ENCODE results near the gene KBTBD7.
A peak's percentile ranks its signal among the peaks of the same experiment; 100 is the strongest.

The KBTBD7 gene

DNA sequence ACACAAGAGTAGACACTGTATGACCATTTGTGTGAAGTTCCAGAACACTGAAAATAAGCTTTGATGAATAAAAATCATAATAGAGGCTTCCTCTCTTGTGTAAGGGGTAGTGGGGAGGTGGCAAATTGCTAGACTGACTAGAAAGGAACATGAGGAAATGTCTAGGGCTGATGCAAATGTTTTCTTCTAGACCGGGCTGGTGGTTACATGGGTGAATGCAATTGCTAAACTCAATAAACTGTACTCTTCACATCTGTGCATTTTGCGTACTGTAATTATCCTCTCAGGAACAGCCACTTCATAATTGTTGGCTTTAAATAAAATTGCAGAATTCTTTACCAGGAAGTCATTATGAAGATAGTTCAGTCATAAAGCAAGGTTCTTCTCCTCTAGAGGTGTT, 5.2 kb upstream of the KBTBD7 start:
- TF ChIP-seq, protein P1, sequence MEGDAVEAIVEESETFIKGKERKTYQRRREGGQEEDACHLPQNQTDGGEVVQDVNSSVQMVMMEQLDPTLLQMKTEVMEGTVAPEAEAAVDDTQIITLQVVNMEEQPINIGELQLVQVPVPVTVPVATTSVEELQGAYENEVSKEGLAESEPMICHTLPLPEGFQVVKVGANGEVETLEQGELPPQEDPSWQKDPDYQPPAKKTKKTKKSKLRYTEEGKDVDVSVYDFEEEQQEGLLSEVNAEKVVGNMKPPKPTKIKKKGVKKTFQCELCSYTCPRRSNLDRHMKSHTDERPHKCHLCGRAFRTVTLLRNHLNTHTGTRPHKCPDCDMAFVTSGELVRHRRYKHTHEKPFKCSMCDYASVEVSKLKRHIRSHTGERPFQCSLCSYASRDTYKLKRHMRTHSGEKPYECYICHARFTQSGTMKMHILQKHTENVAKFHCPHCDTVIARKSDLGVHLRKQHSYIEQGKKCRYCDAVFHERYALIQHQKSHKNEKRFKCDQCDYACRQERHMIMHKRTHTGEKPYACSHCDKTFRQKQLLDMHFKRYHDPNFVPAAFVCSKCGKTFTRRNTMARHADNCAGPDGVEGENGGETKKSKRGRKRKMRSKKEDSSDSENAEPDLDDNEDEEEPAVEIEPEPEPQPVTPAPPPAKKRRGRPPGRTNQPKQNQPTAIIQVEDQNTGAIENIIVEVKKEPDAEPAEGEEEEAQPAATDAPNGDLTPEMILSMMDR (IDR thresholded peaks at IDR 0.05), result no peak
- Histone ChIP-seq H3K9ac (no peak overlapping the region), H3K4me3 (ENCODE audit: low read depth, low read length) (no peak overlapping the region), H3K79me2 (no peaks in the 10 kb centered on the region), H3K27ac (no peak overlapping the region), H3K36me3 (ENCODE audit: control insufficient read depth, insufficient read depth, low read length) (no peaks in the 10 kb centered on the region), H3K4me2 (ENCODE audit: low read length) (no peak overlapping the region), H2AFZ (no peak overlapping the region), H3K9me3 (ENCODE audit: control insufficient read depth, low read length) (no peaks in the 10 kb centered on the region), H3K4me1 (no peaks in the 10 kb centered on the region), H3K27me3 (ENCODE audit: control insufficient read depth, insufficient read depth, low read length) (no peaks in the 10 kb centered on the region)

DNA sequence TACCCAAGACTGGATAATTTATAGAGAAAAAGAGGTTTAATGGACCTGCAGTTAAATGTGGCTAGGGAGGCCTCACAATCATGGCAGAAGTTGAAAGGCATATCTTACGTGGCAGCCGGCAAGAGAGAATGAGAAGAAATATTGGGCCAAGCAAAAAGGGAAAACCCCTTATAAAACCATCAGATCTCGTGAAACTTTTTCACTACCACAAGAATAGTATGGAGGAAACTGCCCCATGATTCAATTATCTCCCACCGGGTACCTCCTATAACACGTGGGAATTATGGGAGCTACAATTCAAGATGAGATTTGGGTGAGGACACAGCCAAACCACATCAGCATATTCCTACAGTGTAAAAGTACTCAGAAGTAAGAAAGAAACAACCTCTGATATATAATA, 4.7 kb upstream of the KBTBD7 start:
- Histone ChIP-seq H3K4me2 (ENCODE audit: low read length) (no peak overlapping the region), H2AFZ (no peak overlapping the region), H3K79me2 (no peaks in the 10 kb centered on the region), H3K36me3 (ENCODE audit: control insufficient read depth, insufficient read depth, low read length) (no peaks in the 10 kb centered on the region), H3K4me3 (ENCODE audit: low read depth, low read length) (no peak overlapping the region), H3K9ac (no peak overlapping the region), H3K27ac (no peak overlapping the region), H3K9me3 (ENCODE audit: control insufficient read depth, low read length) (no peaks in the 10 kb centered on the region), H3K4me1 (no peaks in the 10 kb centered on the region), H3K27me3 (ENCODE audit: control insufficient read depth, insufficient read depth, low read length) (no peaks in the 10 kb centered on the region)
- TF ChIP-seq, protein P1 (IDR thresholded peaks at IDR 0.05), result no peak

DNA sequence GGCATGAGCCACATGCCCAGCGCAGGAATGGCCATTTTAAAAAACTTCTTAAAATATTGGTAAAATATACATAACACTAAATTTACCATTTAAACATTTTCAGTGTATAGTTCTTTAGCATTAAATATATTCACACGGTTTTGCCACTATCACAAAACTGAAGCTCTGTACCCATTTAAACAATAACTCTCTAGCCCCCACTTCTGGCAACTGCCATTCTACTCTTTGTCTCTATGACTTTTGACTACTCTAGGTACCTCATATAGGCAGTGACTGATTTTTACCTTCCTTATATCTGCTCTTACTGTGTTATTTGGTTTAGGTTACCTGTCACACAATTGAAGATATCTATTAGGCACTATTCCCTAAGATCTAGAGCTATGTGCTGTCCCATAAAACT, 2.3 kb upstream of the KBTBD7 start:
- Histone ChIP-seq H3K9ac (no peak overlapping the region), H2AFZ (no peak overlapping the region), H3K79me2 (peaks cover 3% of the 10 kb centered on the region), H3K4me1 (no peaks in the 10 kb centered on the region), H3K4me2 (ENCODE audit: low read length) (no peak overlapping the region), H3K36me3 (ENCODE audit: control insufficient read depth, insufficient read depth, low read length) (no peaks in the 10 kb centered on the region), H3K27ac (no peak overlapping the region), H3K9me3 (ENCODE audit: control insufficient read depth, low read length) (no peaks in the 10 kb centered on the region), H3K4me3 (ENCODE audit: low read depth, low read length) (no peak overlapping the region), H3K27me3 (ENCODE audit: control insufficient read depth, insufficient read depth, low read length) (no peaks in the 10 kb centered on the region)
- TF ChIP-seq, protein P1 (IDR thresholded peaks at IDR 0.05), result no peak

DNA sequence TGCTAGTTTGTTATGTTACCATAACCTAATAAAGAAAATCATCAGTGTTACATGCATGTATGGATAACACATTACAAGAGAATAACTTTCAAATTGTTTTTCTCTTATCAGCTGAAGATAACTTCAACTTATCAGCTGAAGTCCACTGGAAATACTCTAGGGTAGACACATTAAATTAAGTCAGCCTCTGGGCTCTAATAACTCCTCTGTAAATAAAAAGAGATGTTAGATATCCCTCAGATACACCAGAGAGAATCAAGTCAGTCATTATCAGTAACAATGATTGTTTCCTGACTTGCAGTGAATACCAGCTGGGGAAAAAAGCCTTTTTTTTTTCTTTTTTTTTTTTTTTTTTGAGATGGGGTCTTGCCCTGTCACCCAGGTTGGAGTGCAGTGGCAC, 1.6 kb upstream of the KBTBD7 start:
- TF ChIP-seq, protein P1 (IDR thresholded peaks at IDR 0.05), result no peak
- H3K9me3 ChIP-seq (ENCODE audit: control insufficient read depth, low read length), result no peaks in the 10 kb centered on the region

DNA sequence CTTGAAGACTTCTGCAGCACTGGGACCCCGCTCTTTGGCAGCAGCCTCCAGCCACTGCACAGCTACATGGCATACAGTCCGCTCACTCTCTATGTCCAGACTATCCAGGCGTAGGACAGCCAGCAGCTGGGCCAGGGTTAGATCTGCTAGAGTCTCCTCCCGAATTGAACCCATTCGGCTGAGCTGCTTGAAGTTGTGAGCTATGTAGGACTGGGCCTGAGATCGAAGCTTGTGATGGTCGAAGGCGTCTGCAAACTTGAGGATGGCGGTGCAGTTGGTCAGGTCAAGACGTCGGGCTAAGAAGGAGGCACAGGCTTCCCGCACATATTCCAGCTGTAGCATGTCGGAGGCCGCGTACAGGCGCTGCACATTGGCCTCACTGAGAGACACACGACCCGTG, 900 bp downstream of the KBTBD7 start:
- no peak overlapping the region for H2AFZ ChIP-seq
- peaks cover 3% of the 10 kb centered on the region for H3K79me2 ChIP-seq
- TF ChIP-seq, protein P1 (IDR thresholded peaks at IDR 0.05), result no peak
- no peak overlapping the region for H3K9ac ChIP-seq
- H3K27me3 ChIP-seq (ENCODE audit: control insufficient read depth, insufficient read depth, low read length), result no peaks in the 10 kb centered on the region
- H3K4me1 ChIP-seq, result no peaks in the 10 kb centered on the region
- peak overlapping the region; percentile 75 for H3K4me2 ChIP-seq (ENCODE audit: low read length)
- no peaks in the 10 kb centered on the region for H3K9me3 ChIP-seq (ENCODE audit: control insufficient read depth, low read length)
- peak overlapping the region; percentile 82 for H3K4me3 ChIP-seq (ENCODE audit: low read depth, low read length)
- H3K27ac ChIP-seq, result no peak overlapping the region
- H3K36me3 ChIP-seq (ENCODE audit: control insufficient read depth, insufficient read depth, low read length), result no peaks in the 10 kb centered on the region

More for the DNA sequence above, 1.6 kb upstream of the KBTBD7 start:
- H3K36me3 ChIP-seq (ENCODE audit: control insufficient read depth, insufficient read depth, low read length), result no peaks in the 10 kb centered on the region
- H3K4me1 ChIP-seq, result no peaks in the 10 kb centered on the region
- peaks cover 3% of the 10 kb centered on the region for H3K79me2 ChIP-seq
- H2AFZ ChIP-seq, result no peak overlapping the region
- no peaks in the 10 kb centered on the region for H3K27me3 ChIP-seq (ENCODE audit: control insufficient read depth, insufficient read depth, low read length)
- H3K27ac ChIP-seq, result no peak overlapping the region
- H3K4me3 ChIP-seq (ENCODE audit: low read depth, low read length), result no peak overlapping the region
- no peak overlapping the region for H3K4me2 ChIP-seq (ENCODE audit: low read length)
- no peak overlapping the region for H3K9ac ChIP-seq
